SK-N-SH (cell line): ENCODE data around the gene S100A10. TPM values are rescaled to one million over a fixed set of nuclear protein-coding genes. Genes with fewer than 3 reads are reported as not detected.

Experiments
- polyA plus RNA-seq, 3 experiments: library from polyadenylated mRNA; depleted of rRNA; stranded (reverse); fragments of >200 nt; gene quantifications; 2 replicates each; pipeline ENCODE4 v1.2.3, GENCODE V29; 2012

S100A10 gene
- polyA plus RNA-seq, 1 of the 3 experiments (the other 2 are of a cell fraction) = 161 TPM

Other genes starting within 250 kb of the S100A10 start
- 76.2 and 87.5 TPM in 2 replicates for gene MRPL9, start 230.4 kb downstream of the S100A10 start, polyA plus RNA-seq (2012; rRNA removed)
- 1.9 and 2.7 TPM in 2 replicates for gene TDRKH, start 203.4 kb downstream of the S100A10 start, polyA plus RNA-seq (2012; rRNA removed)
- not detected in 2 replicates for gene LINGO4, start 188.4 kb downstream of the S100A10 start, polyA plus RNA-seq (2012; rRNA removed)
- 0.03 TPM in 1 of 2 replicates, not detected in the other for gene RORC, start 162.1 kb downstream of the S100A10 start, polyA plus RNA-seq (2012; rRNA removed)
- gene C2CD4D, start 154.0 kb downstream of the S100A10 start, polyA plus RNA-seq (2012; rRNA removed) = not detected in 2 replicates
- not detected in 2 replicates for gene THEM5, start 140.1 kb downstream of the S100A10 start, polyA plus RNA-seq (2012; rRNA removed)
- gene THEM4, start 84.3 kb downstream of the S100A10 start, polyA plus RNA-seq (2012; rRNA removed) = 10.1 and 14.1 TPM in 2 replicates
- gene S100A11, start 43.1 kb upstream of the S100A10 start, polyA plus RNA-seq (2012; rRNA removed) = 565 and 736 TPM in 2 replicates
- gene TCHHL1, start 95.2 kb upstream of the S100A10 start, polyA plus RNA-seq (2012; rRNA removed) = not detected in 2 replicates
- not detected in 2 replicates for gene TCHH, start 121.6 kb upstream of the S100A10 start, polyA plus RNA-seq (2012; rRNA removed)
- not detected in 2 replicates for gene RPTN, start 165.4 kb upstream of the S100A10 start, polyA plus RNA-seq (2012; rRNA removed)
- gene HRNR, start 230.3 kb upstream of the S100A10 start, polyA plus RNA-seq (2012; rRNA removed) = not detected in 2 replicates